Non-pigmented ciliary epithelial cell (primary cell): ENCODE results near the gene TMOD1.
"Not testable (repeated sequence)": the region's sequence is repeated elsewhere in the genome, so short reads cannot be mapped to it uniquely, and the experiment has no call there.

Experiments used
- DNase-seq: peaks from one replicate; pipeline ENCODE4 v3.0.0-alpha.2; 2010; ENCODE audit warnings: low read depth

TMOD1 gene

GRCh38 chr9:97598461-97599288 is 97.2 kb downstream of the TMOD1 start:
- peak; percentile 57 for DNase-seq

DNA sequence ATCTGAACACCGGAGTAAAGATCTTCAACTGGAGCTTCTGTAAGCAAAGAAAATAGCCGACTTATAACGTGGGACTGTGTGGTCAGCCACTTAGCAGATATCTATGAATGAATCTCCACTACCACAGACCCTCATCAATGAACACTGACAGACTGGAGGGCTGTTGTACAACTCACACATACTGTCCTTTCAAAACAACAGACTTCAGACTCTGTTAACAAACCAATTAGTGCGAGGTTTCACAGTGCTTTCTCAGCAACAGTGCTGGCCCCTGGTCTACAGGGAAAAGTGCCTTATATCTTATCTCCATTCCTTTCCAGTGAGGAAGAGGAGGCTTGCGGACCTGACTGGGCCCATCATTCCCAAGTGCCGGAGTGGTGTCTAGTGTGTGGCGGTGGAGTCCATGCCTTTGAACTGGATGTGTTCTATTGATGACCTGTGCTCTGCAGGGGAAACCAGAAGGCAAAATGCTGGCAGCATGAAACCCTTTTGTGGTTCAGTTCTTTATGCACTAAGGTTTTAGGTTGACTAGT is 97.9 kb downstream of the TMOD1 start:
- DNase-seq: no peak

GRCh38 chr9:97600531-97601227 is 99.2 kb downstream of the TMOD1 start:
- no peak for DNase-seq

DNA sequence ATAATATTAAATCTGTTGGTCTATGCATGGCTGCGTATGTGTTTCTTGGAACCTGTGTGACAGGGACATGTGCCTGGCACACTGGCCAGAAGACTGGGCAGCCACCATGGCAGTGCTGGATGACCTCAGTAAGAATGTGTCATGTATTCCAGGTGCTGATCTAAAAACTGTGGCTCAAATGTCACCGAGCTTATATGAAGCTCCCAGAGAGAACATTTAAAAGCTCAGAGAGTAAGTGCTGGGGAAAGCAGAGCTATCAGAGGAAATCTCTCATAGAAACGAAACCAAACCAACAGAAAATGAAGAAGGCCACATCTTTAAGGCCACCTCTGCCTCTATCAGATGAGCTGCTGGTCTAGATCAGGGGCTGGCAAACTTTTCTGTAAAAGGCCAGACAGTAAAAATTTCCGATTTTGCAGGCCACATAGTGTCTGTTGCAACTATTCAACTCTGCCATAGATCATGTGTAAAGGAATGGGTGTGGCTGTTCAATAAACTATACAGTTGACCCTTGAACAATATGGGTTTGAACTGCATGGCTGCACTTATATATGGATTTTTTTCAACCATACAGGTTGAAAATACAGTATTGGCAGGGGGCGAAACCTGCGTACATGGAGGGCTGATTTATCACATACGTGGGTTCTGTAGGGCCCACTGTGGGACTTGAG is 99.9 kb downstream of the TMOD1 start:
- DNase-seq: no peak

DNA sequence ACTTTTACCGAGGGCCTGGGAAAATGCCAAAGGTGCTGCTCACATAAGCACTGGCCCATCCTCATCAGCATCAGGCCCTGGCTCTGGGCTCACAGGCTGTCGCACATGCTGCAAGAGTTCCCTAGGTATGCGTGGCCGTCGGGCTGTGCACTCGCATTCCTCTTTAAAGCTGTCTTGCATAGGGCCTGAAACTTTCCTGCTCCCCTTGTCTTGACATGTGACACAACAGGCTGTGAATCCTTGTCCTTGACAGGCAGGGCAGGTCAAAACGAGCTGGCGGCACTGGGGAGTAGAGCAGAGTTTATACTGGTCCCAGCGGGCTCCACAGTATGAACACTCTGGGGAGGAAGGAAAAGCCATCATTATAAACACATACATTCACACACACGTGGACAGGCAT is 101.0 kb downstream of the TMOD1 start:
- DNase-seq: no peak

DNA sequence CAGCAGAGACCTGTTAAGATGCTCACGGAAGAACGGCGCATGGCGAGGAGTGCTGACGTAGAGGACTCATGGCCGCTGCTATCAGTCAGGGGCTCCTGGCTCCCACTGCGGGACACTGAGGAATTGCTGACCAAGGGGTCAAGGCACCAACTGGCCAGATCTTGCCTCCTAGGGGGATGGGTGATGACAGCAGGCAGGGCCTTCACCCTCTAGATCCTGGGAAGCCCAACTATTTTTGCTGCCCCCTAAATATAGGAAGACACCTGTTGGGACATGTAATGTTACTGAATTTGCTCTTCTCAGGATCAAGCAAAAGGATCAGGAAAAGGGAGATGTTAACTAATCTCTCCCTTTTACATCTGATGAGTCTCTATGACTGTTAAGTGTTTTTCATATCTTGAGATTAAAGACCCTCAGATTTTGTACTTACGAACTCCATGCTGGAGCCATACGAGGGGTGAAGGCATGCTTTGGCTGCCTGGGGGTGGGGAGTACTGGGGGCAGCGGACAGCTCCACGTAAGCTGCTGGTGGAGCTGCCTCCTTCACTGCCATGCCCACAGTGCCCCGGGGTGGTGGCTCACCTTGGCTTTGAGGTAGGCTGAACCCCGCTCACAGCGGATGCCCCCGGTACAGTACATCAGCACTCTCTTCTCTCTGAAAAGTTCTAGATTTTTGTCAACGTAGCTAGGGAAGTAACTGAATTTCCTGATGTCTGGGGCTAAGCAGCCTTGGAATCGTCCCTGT is 103.6 kb downstream of the TMOD1 start:
- DNase-seq: no peak

- peak; percentile 15 for DNase-seq
Observed at GRCh38 chr9:97615439-97616072, 114.1 kb downstream of the TMOD1 start.

DNA sequence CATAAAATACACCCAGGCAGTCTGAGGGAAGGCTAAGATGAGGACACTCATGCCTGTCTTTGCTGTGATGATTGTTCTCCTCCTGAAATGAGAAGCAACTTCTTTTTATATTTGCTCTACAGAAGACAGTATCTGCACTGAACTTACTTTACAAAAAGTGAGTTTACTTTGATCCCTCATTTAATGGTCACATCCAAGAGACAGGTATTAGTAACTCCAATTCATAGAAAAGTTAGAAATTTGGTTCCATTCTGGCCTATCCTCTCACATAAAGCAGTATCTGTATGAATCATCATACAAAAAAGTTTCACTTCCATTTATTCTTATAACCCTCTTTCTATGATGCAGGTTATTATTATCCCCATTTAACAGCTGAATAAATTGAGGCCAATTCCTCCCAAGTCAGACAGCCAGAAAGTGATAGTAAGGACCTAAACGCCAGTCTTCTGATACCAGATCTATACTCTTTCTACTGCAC is 116.5 kb downstream of the TMOD1 start:
- DNase-seq: no peak

GRCh38 chr9:97620063-97620462 is 118.6 kb downstream of the TMOD1 start:
- not testable (repeated sequence) for DNase-seq

DNA sequence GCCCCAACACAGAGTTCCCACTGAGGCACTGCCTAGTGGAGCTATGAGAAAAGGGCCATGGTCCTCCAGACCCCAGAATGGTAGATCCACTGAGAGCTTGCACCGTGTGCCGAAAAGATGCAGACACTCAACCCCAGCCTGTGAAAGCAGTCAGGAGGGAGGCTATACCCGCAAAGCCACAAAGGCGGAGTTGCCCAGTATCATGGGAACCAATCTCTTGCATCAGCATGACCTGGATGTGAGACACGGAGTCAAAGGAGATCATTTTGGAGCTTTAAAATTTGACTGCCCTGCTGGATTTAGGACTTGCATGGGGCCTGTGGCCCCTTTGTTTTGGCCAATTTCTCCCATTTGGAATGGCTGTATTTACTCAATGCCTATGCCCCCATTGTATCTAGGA is 121.0 kb downstream of the TMOD1 start:
- not testable (repeated sequence) for DNase-seq

DNA sequence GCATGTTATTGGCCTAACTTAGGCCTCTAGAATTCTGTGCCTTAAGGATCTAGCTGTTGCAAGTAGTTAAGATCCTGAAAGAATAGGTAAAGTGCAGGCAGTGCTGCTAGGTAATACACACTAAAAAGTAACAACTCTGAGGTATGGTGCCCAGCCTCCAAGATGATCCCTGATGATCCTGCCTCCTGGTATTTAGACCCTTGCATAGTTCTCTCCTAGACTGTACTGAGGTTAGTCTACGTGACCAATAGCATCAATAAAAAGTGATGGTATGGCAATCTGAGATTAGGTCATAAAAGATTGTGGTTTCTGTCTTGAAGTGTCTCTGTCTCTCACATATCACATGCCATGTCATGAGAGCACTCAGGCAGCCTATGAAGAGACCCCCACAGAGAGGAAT is 122.5 kb downstream of the TMOD1 start:
- no peak for DNase-seq

DNA sequence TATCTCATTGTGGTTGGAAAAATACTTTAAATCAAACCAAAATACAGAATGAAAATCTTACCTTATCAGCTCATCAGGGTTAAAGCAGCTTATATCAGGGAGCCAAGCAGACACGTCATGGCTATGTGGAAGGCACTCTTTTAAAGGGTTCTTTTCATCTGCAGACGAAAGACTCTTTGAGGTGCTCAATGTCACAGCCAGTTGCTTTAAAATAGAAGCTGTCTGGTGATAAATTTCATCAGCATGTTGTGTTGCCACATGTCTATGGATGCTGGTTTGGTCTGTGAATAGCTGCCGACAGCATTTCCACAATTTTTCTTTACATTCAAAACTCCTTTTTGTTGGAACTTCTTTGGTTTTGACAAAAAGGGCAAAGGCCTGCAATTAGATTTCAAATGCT is 124.2 kb downstream of the TMOD1 start:
- no peak for DNase-seq

GRCh38 chr9:97627624-97628023 is 126.2 kb downstream of the TMOD1 start:
- DNase-seq: no peak

- DNase-seq: no peak
Observed at GRCh38 chr9:97628668-97629067, 127.2 kb downstream of the TMOD1 start.

- no peak for DNase-seq
Observed at GRCh38 chr9:97629156-97629555, 127.7 kb downstream of the TMOD1 start.

DNA sequence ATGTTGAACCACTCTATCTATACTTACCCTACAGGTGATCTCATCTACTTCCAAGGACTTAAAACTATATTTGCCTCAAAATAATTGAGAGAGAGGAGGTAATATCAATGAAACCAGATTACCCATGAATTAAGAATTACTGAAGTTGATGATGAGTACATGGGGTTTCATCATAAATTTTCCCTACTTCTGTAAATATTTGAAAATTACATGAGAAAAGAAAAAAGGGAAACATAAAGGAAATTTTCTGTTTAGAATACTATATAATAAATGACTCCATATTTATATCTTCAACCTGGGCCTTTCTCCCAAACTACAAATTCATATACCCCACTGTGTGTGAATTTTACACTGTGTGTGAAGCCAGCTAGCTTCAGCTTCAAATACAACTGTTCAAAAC is 129.1 kb downstream of the TMOD1 start:
- no peak for DNase-seq

DNA sequence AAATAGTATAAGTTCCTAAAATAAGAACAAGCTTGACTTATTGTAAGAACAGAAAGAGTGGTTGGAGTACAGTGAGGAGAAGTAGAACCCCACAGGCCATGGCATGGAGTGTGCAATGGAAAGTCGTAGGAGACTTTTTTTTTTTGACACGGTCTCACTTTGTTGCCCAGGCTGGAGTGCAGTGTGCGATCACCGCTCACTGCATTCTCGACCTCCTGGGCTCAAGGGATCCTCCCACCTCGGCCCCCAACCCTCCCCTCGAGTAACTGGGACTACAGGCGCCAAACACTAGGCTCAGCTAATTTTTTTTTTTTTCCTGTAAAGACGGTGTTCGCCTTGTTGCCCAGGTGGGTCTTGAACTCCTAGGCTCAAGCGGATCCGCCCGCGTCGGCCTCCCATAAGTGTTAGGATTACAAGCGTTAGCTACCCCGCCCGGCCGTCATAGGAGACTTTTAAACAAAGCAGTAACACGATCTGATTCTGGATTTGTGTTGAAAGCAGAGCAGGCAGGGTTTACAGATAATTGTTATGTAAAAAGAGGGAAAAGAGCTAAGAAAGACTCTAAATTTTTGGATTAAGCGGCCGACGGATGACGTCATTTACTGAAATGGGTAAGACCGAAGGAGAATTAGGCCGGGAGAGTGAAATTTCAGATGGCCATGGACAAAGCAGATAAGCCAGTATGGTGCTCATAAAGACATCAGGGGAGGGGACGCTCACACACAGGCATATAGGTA is 130.9 kb downstream of the TMOD1 start:
- DNase-seq: peak; percentile 43

GRCh38 chr9:97632985-97633858 is 131.8 kb downstream of the TMOD1 start, which contains the start of the genes NCBP1 and TSTD2:
Gene NCBP1, plus strand, starts transcription at chr9:97633821. Its CDS starts 61 bp downstream, at chr9:97633882.
Gene TSTD2, minus strand, starts transcription at chr9:97633368. Its CDS starts 5,806 bp downstream, at chr9:97627562.
- DNase-seq: peak; percentile 86

DNA sequence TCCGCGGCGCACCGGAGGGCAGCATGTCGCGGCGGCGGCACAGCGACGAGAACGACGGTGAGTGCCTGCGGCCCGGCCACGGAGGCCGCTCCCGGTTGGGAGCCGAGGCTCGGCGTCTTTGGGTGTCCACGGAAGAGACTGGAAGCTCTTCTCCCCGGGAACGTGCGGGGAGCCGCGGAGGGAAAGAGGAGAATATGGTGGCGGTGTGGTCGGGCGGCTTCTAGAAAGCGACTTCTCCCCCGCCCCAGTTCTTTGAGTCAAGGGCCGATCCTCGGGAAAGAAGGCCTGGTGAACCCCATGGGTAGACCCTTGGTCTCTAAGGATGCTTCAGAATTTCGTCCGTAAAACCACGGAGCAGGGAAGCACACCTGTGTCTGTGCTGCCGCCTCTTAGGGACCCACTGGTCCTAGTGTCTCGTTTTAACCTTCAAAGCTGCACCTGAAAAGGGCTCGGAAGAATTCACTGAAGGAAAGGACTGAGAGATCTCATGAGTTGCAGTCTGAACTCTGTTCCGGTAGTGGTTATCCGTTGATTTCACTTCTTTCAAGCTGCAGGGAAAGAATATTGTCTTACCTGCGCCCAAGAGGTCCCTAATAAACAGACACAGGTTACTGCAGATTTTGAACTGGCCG is 132.5 kb downstream of the TMOD1 start:
- no peak for DNase-seq
